ENCODE data around the gene DNAH1.

The DNAH1 gene

DNA sequence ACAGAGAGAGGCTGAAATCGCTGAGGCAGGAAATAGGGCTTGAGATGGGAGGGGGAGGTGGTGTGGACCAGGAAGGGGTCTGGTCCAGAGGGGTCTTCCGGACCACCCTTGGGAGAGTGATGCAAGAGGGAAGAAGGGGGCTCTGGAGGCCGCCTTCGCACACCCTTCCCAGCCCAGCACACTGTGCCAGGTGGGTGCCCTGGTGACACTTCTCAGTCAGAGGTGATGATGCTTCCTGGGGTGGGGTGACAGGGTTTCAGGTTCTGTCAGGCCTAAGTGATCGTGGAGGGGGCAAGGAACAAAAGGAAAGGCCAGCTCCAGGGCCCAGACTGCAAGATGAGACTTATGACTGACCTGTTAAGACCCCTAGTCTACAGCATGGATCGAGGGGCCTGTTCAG is 116.1 kb downstream of the DNAH1 start:
- in situ Hi-C loops (cut with MboI; ENCODE audit: low sequenced_read_pairs), result no loop called here

DNA sequence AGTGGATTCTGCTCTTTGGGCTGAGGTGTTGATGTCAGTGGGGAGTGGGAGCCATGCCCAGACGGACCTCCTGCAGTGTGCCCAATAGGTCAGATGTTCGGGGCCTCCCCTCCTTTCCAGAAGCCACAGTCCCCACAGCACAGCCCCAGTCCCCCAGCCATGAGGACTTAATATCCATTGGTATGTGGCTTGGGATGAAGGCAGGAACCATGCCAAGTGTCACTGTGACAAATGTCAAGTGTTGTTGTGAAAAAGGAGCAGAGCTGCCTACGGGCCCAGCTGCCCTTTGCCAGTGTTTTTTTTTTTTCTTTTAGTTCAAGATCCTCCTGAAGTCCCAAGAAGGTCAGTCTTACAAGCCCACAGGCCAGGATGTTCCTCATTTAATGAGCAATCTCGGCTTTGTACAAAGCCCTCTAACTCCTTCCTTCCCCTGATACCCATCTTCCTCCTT is 116.6 kb downstream of the DNAH1 start:
- in situ Hi-C loops (cut with MboI; ENCODE audit: low sequenced_read_pairs), result no loop called here

GRCh38 chr3:52433328-52433995 is 117.3 kb downstream of the DNAH1 start:
- in situ Hi-C loops (cut with MboI; ENCODE audit: low sequenced_read_pairs), result no loop called here

GRCh38 chr3:52433996-52434479 is 117.9 kb downstream of the DNAH1 start:
- in situ Hi-C loops (cut with MboI; ENCODE audit: low sequenced_read_pairs), result no loop called here

DNA sequence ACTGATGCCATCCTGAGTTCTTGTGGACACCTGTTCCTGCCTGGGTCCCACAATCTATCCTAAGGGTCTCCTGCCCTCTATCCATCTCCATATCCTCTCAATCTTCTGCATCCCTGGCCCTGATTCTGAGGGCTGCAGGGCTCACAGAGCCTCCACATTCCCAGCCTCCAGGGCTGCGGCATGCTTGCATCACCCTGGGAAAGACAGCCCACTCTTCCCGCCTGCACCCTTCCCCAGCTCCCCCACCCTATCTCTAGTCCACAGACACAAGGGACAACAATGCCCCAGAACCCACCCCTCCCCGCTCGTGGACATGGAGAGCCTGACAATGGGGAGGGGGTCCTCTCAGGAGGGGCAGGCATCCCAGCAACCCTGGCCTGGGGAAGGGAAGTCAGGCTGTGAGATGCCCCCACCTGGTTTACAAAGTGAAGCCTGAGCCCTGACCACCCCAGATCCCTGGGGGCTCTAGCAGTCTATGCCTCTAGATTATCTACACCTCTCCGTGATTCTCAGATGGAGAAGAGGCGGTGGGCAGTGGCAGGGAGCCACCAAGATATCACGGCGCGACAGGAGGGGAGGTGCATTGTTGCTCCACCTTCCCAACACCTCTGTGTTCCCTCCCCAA is 118.5 kb downstream of the DNAH1 start:
- in situ Hi-C loops (cut with MboI; ENCODE audit: low sequenced_read_pairs), result no loop called here

- in situ Hi-C loops (cut with MboI; ENCODE audit: low sequenced_read_pairs), result no loop called here
These were observed 119.4 kb downstream of the DNAH1 start for GRCh38 chr3:52435246-52436101.

DNA sequence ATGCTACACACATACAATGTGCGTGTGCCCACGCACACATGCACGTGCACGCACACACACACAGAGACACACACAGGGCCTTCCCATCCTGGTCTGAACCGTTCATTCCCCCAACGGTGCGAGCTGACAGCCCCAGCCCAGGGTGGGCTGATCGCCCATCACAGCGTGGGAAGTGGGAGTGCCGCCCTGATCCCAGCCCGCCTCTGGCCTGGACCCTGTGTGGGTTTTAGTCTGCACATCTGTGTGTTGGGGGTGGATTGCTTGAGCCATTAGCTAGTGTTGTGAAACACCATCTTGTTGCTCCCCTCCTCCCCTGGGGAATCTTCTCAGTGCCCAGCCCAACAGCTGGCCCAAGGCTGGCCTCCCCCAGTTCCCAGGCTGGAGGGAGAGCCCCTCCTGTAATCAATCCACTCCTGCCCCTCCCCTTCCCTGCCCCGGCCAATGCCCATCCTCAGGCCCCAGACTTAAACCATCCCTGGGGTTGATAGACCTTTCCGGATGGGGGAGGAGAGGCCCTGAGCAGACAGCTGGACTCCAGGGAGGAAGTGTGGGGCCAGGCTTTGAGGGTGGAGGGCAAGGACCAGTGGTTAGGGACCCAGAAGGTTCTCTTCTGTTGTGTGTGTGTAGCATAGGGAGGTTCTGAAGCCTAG is 120.5 kb downstream of the DNAH1 start:
- in situ Hi-C loops (cut with MboI; ENCODE audit: low sequenced_read_pairs), result no loop called here

DNA sequence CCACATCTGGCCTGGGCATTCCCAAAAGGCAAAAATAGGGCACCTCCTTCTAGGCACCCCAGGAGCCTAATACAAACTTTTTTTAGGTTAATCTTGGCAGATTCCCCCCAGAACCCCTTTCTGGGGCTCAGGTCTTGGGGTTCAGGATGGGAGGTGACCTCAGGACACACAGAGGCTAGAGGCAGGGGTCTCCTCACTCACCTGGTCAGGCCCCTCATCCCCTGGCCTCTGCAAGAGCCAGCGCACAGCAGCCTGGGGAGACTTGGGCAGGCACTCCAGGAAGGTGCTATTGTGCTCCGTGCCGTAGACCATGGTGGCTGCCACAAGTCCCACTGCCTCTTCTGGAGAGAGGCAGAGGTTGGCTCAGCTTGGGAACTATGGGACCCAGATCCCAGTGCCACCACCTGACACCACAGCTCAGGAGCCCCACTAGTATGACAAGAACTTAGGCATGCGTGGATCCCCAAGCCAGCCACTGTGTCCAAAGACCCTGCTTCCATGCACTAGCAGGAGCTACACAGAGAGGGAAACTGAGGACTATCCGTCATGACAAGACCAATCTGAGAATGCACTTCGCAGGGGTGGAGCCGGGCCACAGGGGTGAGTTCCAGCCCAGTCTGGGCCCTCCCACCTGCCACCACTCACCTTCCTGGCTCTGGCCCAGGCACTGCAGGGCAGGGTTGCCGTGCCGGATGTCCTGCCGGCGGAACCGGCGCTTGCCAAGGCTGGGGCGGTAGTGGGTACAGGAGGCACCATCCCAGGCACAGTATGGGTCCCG is 121.4 kb downstream of the DNAH1 start:
- in situ Hi-C loops (cut with MboI; ENCODE audit: low sequenced_read_pairs), result no loop called here

- in situ Hi-C loops (cut with MboI; ENCODE audit: low sequenced_read_pairs), result no loop called here
These were observed 121.9 kb downstream of the DNAH1 start for GRCh38 chr3:52438104-52438376.

- in situ Hi-C loops (cut with MboI; ENCODE audit: low sequenced_read_pairs), result no loop called here
These were observed 122.7 kb downstream of the DNAH1 start for GRCh38 chr3:52438579-52439425.

DNA sequence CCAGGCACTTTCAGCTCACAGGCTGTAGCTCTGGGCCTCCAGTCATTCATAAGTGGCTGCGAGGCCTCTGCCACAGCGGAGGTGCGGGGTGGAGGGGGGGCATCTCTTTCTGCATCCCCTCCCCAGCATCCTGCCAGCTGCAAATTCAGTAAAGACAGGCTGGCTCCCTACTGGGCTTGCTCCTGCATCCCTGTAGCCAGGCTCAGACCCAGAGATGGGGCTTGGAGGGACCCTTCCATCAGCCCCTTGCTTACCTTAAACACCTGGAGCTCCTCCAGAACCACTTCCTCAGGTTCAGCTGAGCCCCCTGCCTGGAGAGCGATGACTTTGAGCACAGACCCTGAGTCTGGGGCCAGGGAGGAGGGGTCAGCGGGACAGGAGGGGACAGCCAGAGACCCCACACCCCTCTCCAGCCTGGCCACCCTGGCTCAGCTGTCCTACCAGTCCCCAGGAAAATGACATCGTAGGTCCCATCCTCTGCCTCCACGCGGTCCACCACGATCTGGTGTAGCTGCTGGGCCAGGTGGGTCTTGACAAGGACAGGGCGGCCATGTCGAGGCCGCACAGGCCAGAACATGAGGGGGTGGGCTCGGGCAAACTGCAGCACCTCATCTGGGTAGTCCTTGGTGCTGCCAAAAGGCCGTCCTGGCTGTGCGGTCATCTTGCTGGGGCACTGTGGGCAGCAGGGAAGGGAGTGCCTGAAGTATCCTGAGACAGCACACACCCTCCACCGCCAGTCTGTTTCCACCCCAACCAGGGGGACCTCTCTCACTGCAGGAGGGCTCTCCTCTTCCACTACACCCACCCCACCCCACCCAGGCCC is 123.5 kb downstream of the DNAH1 start:
- in situ Hi-C loops (cut with MboI; ENCODE audit: low sequenced_read_pairs), result no loop called here

DNA sequence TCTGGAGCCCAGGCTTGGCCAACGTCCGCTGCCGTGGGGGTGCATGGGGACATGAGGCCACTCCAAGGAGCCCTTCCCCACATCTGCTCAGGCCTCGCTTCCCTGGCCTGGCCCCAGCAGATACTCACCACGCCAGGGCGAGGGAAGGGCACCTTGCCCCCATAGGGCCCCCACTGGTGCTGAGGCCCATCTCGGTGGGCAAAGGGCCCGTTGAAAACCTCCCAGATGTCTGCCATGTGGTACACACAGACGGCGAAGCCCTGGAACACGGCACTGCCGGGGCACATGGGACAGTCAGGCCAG is 124.1 kb downstream of the DNAH1 start:
- in situ Hi-C loops (cut with MboI; ENCODE audit: low sequenced_read_pairs), result no loop called here

DNA sequence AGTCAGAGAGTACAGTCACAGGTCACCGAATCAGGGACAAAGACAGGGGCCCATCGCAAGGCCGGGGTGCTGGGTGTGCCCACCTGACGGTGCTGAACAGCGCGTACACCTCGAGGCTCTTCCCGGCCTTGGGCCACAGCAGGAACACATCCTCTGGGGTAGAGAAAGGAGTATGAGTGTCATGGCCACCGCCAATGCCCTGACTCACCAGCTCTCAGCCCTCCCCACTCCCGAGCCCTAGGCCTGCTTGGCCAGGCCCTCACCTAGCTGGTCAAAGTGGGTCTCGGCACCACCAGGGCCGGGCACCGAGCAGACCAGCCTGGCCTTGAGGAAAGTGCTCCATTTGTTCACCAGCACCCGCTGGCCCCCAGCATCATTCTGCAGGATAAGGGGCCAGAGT is 124.6 kb downstream of the DNAH1 start:
- in situ Hi-C loops (cut with MboI; ENCODE audit: low sequenced_read_pairs), result no loop called here

DNA sequence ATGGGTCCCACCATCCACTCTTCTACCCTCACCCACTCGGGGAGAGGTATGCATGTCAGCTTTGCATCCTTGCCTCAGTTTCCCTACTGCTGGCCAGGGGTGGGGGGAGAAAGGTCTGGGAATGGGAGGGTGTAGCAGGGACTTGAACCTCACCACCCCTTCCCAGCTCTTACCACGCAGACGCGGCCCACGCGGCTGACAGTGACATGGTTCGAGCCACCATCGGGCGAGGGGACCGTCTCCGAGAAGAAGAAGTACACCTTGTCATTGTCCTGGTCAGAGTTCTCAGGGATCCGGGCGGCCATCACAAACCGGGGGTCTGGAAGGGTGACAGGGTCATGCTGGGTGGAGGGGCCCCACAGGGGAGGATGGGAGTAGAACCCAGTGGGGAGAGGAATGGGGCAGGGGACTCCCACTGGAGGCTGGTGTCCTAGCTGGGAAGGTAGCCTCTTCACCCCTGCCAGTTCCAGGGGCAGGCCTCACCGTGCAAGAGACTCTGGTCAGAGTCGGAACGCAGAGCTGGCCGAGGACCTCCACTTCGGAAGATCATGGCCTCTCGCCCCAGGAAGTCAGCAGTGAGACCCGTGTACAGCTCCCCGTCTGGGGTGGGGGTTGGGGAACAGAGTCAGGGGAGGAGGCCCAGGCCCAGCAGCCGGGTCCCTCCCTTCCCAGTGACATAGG is 125.1 kb downstream of the DNAH1 start:
- in situ Hi-C loops (cut with MboI; ENCODE audit: low sequenced_read_pairs), result no loop called here

GRCh38 chr3:52441772-52442332 is 125.7 kb downstream of the DNAH1 start:
- in situ Hi-C loops (cut with MboI; ENCODE audit: low sequenced_read_pairs), result no loop called here

- in situ Hi-C loops (cut with MboI; ENCODE audit: low sequenced_read_pairs), result no loop called here
These were observed 126.5 kb downstream of the DNAH1 start for GRCh38 chr3:52442409-52443267.

- in situ Hi-C loops (cut with MboI; ENCODE audit: low sequenced_read_pairs), result no loop called here
These were observed 127.1 kb downstream of the DNAH1 start for GRCh38 chr3:52443268-52443610.
